Lung microvascular endothelial cell (primary cell): ENCODE data around the gene EWSR1. TPM values are rescaled to one million over a fixed set of nuclear protein-coding genes. Genes with fewer than 3 reads are reported as not detected.

ENCODE experiments used
- DNase-seq, 2 donors: peaks; one replicate each; pipeline versions ENCODE4 v3.0.0 to v3.0.0-alpha.2; 2010; ENCODE audit warnings: low read depth in 2 of 2
- total RNA-seq: library from RNA; depleted of rRNA; stranded (reverse); fragments of >200 nt; gene quantifications from 2 replicates; pipeline ENCODE4 v1.2.1, GENCODE V29; 2014

The EWSR1 gene
- total RNA-seq, 1 donor from 2014 or later: 115 TPM

GRCh38 chr22:29315286-29316140 is 47.4 kb downstream of the EWSR1 start, which contains the start of gene RASL10A:
Gene RASL10A, minus strand, starts transcription at chr22:29315697. Its CDS starts 451 bp downstream, at chr22:29315246.
- peak in 1 of 2 donors; percentile 42 for DNase-seq

GRCh38 chr22:29316141-29316828 is 48.2 kb downstream of the EWSR1 start:
- DNase-seq: no peak

- DNase-seq: no peak
Observed at GRCh38 chr22:29317827-29318454, 49.9 kb downstream of the EWSR1 start.

- no peak for DNase-seq
Observed at GRCh38 chr22:29319072-29319471, 51.0 kb downstream of the EWSR1 start.

GRCh38 chr22:29320546-29320945 is 52.5 kb downstream of the EWSR1 start:
- DNase-seq: peak in 1 of 2 donors; percentile 24

- DNase-seq: no peak
Observed at GRCh38 chr22:29323641-29324040, 55.6 kb downstream of the EWSR1 start.

GRCh38 chr22:29325356-29325755 is 57.3 kb downstream of the EWSR1 start:
- no peak for DNase-seq

GRCh38 chr22:29325785-29326315 is 57.8 kb downstream of the EWSR1 start:
- DNase-seq: no peak

GRCh38 chr22:29326481-29326880 is 58.4 kb downstream of the EWSR1 start:
- DNase-seq: no peak

GRCh38 chr22:29327089-29327764 is 59.2 kb downstream of the EWSR1 start:
- DNase-seq: no peak

- no peak for DNase-seq
Observed at GRCh38 chr22:29328055-29328454, 60.0 kb downstream of the EWSR1 start.

DNA sequence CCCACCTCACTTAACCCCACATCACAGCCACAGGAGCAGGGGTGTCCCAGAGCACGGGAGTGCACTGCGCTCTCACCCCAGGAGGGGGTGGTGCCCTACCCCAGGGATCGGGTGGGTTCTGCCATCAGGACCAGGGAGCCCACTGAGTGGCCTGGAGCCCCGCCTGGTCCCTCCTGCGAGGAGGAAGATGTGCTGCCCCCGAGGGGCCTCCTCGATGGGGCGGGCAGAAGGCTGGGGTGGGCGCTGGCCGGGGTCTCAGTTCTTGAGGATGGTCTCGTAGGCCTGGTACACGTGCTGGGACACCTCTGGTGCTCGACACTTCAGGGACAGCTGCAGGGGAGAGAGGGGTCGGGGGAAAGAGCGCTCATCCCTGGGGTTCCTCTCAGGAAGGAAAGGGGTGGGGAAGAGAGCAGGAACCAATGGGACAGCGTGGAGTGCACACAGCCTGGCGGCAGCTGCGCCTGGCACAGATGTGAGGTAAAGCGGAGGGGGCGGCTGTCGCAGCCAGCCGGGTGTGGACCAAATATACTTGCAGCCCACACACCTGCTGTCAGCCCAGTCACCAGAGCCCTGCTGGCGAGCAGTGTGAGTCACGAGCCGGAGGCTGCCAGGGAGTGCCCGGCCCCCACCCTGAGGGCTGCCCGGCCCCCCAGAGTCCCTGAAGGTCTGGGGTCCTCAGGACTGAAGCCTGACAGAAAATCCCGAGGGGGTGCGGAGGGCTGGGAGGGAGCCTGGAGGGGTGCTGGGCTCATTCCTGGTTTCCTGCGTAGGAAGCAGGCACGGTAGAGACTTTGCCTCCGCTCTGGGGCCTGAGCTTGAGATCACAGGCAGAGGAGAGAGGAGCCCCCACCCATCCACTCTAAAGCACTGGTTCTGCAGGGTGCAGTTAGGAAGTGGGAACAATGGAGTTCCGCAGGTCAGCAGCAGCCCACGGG is 60.8 kb downstream of the EWSR1 start:
- no peak for DNase-seq

- no peak for DNase-seq
Observed at GRCh38 chr22:29329581-29329980, 61.5 kb downstream of the EWSR1 start.

DNA sequence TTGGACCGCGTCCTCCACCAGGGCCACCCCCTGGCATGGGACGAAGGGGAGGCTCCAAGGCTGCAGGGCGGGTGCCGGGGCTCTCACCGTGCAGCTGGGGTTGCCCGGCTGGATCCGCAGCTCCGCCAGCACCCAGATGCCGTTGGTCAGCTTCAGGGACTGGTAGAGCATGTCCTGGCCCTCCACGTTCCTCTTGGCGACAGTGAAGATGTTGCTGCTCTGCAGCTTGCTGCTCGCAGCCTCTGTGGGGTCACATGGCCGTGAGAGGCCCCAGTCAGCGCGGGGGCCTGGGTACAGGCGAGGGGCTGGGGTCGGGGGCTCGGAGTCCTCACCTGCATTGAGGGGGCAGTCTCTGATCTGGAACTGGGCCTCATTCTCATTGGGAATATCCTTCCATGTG is 62.2 kb downstream of the EWSR1 start:
- DNase-seq: no peak

- peak in 1 of 2 donors; percentile 79 for DNase-seq
Observed at GRCh38 chr22:29330753-29331152, 62.7 kb downstream of the EWSR1 start.

GRCh38 chr22:29331213-29331612 is 63.1 kb downstream of the EWSR1 start:
- no peak for DNase-seq

GRCh38 chr22:29331658-29332300 is 63.7 kb downstream of the EWSR1 start:
- DNase-seq: no peak

DNA sequence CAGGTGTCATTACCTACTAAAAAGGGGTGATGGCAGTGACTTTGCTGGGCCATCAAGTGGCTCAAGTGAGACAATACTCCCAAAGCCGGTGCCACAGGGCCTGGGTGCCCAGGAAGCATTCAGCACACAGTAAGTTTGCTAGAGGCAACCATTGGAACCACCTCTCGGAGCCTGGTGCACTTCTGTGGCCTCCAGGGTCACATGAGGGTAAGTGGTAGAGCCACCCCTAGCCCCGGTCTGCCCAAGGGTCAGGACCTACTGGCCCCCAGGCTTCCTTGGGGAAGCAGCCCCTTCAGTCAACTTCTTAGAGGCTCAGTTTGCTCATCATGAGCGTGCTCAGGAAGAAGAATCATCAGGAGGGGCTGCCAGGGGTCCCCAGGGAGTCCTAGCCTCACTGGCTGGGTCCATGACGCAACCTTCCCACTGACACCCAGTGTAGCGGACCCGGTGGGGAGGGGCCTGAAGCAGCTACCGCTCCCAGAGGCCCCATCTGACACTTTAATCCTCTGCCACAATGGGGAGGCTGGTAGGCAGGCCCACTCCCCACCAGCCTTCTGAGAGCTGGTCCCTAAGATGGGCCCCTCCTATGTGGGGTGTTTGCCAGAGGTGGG is 64.9 kb downstream of the EWSR1 start:
- DNase-seq: no peak

DNA sequence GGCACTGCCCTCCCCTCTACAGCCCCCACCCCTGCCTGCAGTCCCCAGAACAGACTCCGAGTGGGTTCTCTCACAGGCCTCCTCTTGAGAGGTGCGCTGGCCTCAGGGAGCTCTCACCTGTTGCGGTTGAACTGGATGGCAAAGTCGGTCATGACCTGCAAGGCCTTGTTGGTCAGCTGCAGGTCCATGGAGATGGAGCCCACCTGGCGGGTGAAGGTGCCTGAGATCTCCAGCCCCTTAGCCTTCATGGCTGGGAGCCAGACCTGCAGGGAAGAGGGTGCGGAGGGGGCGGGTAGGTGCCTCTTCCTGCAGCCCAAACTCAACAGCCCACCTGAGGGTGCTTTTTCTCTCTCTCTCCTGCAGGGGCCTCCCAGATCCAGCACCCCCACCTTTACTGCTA is 66.1 kb downstream of the EWSR1 start:
- no peak for DNase-seq
